ENCODE results near the gene DPYSL3.

- no peak for TF ChIP-seq EZH2 (IDR thresholded peaks at IDR 0.05)
- no peak for TF ChIP-seq POLR2AphosphoS5 (IDR thresholded peaks at IDR 0.05; ENCODE audit: borderline replicate concordance, low read depth, low read length)
- TF ChIP-seq FOXP2 (optimal IDR thresholded peaks at IDR 0.05; ENCODE audit: control extremely low read depth, extremely low read length, insufficient read depth), result no peak
These were observed 92.6 kb downstream of the DPYSL3 start for GRCh38 chr5:147417135-147417813.

Measured in SK-N-MC (cell line).